Hematopoietic multipotent progenitor cell treated with erythropoietin and hydrocortisone succinate and interleukin-3 and kit ligand, for 15 days (in vitro differentiated cells): ENCODE results near the gene PYCARD.
"Not testable (repeated sequence)": the region's sequence is repeated elsewhere in the genome, so short reads cannot be mapped to it uniquely, and the experiment has no call there.

ENCODE experiments used
- DNase-seq: peaks from one replicate; pipeline ENCODE4 v3.0.0-alpha.2; 2015; ENCODE audit warnings: low spot score

Gene PYCARD

GRCh38 chr16:31190818-31191444 is 11.6 kb downstream of the PYCARD start:
- no peak for DNase-seq

- DNase-seq: no peak
These were observed 12.5 kb downstream of the PYCARD start for GRCh38 chr16:31190061-31190460.

- DNase-seq: no peak
These were observed 13.2 kb downstream of the PYCARD start for GRCh38 chr16:31189412-31189778.

- DNase-seq: no peak
These were observed 13.8 kb downstream of the PYCARD start for GRCh38 chr16:31188450-31189411.

GRCh38 chr16:31187808-31188189 is 14.8 kb downstream of the PYCARD start:
- no peak for DNase-seq

- no peak for DNase-seq
These were observed 15.4 kb downstream of the PYCARD start for GRCh38 chr16:31186930-31187807.

GRCh38 chr16:31186176-31186575 is 16.4 kb downstream of the PYCARD start:
- DNase-seq: no peak

- no peak for DNase-seq
These were observed 17.2 kb downstream of the PYCARD start for GRCh38 chr16:31185339-31185738.

- no peak for DNase-seq
These were observed 17.7 kb downstream of the PYCARD start for GRCh38 chr16:31184888-31185287.

- no peak for DNase-seq
These were observed 18.8 kb downstream of the PYCARD start for GRCh38 chr16:31183432-31184428.

- DNase-seq: no peak
These were observed 20.2 kb downstream of the PYCARD start for GRCh38 chr16:31182391-31182790.

GRCh38 chr16:31181102-31181830 is 21.3 kb downstream of the PYCARD start:
- DNase-seq: peak; percentile 34

GRCh38 chr16:31179747-31180459 is 22.7 kb downstream of the PYCARD start, which contains the start of gene FUS:
TSS of gene FUS (plus strand) at chr16:31180139. CDS start at chr16:31180215, 76 bp downstream.
- peak; percentile 94 for DNase-seq

- DNase-seq: no peak
These were observed 23.3 kb downstream of the PYCARD start for GRCh38 chr16:31179219-31179746.

- DNase-seq: no peak
These were observed 25.4 kb downstream of the PYCARD start for GRCh38 chr16:31177136-31177535.

- DNase-seq: not testable (repeated sequence)
These were observed 32.5 kb downstream of the PYCARD start for GRCh38 chr16:31170048-31170447.

- no peak for DNase-seq
These were observed 33.7 kb downstream of the PYCARD start for GRCh38 chr16:31168848-31169247.

- no peak for DNase-seq
These were observed 35.2 kb downstream of the PYCARD start for GRCh38 chr16:31167315-31167714.

- no peak for DNase-seq
These were observed 45.4 kb downstream of the PYCARD start for GRCh38 chr16:31157136-31157535.
